Measurements from ENCODE around the gene SPACA5B.
"Not testable (repeated sequence)": the region's sequence is repeated elsewhere in the genome, so short reads cannot be mapped to it uniquely, and the experiment has no call there.

Gene SPACA5B

DNA sequence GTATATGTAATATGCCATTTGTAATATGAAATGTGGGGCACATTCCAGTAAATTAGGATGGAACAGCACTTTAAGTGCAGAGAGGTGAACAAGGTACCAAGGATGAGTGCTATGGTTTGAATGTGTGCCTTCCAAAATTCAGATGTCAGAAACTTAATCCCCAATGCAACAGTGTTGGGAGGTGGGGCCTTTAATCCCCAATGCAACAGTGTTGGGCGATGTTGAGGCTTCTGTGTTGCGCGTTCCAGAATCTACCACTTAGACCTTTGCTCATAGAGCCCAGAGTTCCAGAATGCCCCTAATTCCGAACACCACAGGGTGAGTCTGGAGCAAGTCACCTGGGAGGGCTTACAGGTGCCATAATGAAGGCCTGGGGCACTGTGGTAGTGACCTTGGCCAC lies at the start of gene SPACA5B:
TSS of gene SPACA5B (plus strand) at position 301 of the 400 bp plus-strand sequence. CDS start at position 363, 62 bp downstream.
- DNase-seq (ENCODE audit: low spot score): not testable (repeated sequence)

DNA sequence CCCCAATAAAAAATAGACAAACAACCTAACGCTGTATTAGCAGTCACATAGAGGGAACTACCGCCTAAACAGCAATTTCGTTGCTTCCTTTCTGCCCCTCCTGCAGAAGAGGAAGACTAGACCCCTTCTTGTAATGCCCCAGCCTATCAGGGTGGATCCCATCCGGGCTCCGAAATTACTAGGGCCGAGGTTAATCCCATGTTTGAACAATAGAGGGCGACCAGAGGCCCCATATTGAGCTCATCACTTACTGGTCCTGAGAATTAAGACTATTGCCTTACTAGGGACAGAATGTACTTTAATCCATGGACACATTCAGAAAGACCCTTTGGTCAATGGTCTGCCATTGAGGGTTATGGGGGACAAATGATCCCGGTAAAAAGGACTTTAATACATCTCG lies 47.2 kb upstream of the SPACA5B start:
- DNase-seq (ENCODE audit: low spot score): peak; percentile 31

- no peak for DNase-seq (ENCODE audit: low spot score)
Measured at GRCh38 chrX:48083706-48084105, 46.7 kb upstream of the SPACA5B start.

DNA sequence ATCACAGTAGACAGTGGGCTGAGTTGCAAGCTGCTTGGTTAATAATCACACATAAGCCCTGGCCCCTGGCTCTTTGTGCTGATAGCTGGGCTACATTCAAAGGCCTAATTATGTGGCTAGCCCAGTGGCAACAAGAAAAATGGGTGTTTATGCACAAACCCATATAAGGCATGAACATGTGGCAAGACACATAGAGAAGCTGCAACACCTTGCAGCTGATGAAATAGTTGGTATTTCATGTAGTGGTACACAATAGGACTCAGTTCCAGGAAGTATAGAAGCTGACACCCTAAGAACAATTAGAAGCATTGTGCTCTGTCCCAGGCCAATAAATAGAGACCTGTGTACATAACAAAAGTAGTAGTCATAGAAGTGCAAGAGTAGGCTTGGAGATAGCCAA lies 44.3 kb upstream of the SPACA5B start:
- no peak for DNase-seq (ENCODE audit: low spot score)

DNA sequence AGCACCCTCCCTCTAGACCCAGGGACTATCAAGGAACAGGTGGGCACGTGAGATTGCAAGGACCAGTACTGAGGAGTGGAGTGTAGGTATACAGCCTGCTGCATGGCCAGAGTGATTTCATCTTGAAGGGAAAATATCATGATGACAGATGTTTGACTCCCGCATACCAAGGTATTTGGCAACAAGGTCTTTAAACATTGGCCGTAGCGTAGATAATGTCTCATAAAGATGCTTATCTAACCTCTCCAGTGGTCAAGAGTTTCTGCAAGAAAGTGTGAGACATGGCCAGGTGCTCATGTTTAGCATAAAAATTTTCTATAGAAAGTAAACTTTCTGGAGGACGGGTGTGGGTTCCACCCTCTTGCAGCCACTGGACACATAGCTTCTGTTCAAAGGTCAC lies 40.3 kb upstream of the SPACA5B start:
- no peak for DNase-seq (ENCODE audit: low spot score)

- DNase-seq (ENCODE audit: low spot score): not testable (repeated sequence)
Measured at GRCh38 chrX:48092558-48092957, 37.9 kb upstream of the SPACA5B start.

DNA sequence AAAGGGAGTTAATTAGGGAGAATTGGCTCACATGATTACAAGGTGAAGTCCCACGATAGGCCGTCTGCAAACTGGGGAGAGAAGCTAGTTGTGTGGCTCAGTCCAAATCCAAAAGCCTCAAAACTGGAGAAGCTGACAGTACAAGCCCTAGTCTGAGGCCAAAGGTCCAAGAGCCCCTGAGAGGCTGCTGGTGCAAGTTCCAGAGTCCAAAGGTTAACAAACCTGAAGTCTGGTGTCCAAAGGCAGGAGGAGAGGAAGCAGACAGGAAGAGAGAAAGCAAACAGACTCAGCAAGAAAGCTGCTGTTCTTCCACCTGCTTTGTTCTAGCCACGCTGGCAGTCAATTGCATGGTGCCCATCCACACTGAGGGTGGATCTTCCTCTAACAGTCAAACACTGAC lies 29.0 kb upstream of the SPACA5B start:
- no peak for DNase-seq (ENCODE audit: low spot score)

- no peak for DNase-seq (ENCODE audit: low spot score)
Measured at GRCh38 chrX:48102874-48103374, 27.5 kb upstream of the SPACA5B start.

DNA sequence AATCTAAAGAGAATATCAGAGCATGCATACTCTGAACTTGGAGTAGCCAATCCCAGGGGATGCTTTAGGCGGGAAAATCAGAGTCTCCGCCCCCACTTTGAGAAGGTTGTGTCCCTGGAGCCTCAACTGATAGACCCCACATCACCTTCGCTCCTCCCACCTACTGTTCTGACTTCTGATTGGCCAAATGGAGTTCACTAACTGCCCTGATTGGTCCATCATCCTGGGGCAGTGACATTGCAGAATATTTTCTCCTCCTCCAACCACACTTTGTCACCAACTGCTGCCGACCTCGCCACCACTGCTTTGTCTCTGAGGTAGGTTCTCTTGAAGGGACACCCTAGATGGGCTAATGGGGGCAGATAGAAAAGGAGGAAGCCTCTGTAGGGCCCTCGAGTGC lies 22.7 kb upstream of the SPACA5B start:
- DNase-seq (ENCODE audit: low spot score): no peak

DNA sequence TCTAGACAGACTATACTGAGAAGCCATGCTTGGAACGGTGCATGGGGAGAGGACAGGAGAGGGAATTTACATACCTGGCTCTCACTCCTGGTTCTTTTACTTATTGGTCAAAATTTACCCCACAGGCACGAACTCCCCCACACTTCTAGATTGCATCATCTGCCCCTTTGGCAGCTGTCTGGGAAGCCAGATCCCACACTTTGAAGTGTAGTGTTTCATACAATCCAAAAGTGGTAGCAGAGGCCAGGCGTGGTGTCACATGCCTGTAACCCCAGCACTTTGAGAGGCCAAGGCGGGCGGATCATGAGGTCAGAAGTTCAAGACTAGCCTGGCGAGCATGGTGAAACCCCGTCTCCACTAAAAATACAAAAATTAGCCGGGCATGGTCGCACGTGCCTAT lies 5.1 kb upstream of the SPACA5B start:
- DNase-seq (ENCODE audit: low spot score): not testable (repeated sequence)

DNA sequence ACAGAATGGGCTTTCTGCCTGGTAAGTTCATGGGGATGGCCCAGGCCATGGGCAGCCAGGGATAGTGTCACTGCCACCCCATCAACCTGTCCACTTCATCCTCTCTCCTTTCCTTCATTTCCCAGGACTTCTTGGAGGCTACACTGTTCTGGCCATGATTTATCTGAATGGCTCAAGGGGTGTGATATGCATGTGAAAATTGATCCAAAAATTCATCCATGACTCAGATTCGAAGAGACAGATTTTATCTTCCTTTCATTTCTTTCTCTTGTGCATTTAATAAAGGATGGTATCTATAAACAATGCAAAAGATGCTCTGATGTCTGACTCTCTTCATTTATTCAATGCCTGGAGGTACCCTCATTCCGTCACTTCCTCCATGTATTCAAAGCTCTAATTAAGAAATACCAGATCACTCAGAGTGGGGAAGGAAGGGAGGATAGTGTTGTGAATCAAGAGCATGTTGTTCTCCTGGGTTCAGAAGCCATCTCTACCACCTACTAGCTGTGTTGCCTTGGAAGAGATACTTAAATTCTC lies 1.9 kb downstream of the SPACA5B start:
- DNase-seq (ENCODE audit: low spot score): not testable (repeated sequence)

GRCh38 chrX:48139076-48139475 lies 8.7 kb downstream of the SPACA5B start:
- DNase-seq (ENCODE audit: low spot score): not testable (repeated sequence)

DNA sequence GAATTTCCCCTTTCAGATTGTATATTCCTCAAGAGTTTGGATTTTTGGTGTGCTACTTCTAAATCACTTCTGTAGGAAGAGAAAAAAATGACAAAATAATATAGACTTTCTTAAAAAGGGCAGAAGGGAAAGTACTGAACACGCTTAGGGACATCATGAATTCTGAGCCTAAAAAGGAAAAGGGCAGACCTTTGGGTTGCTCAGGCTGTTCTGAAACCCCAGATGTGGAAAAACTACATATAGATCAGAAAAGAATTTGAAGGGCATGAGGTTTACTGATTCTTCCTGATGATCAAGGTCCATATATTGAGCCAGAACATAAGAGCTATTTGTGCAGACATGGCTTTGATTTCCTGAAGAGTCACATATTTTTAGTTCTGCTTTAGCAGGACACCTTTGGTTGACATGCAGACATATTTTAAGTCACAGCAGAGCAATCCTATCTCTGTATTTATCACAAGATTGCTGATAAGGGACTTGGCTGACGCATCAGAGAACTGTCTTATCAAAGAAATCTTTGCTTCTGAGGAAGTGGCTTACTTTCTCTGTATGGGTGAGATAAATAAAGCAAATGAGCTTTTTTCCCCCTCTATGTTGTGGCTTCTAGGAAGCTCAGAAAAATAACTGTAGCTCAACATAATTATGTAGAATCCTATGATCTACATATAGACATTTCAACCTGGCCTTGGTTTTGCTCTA lies 11.5 kb downstream of the SPACA5B start:
- not testable (repeated sequence) for DNase-seq (ENCODE audit: low spot score)

DNA sequence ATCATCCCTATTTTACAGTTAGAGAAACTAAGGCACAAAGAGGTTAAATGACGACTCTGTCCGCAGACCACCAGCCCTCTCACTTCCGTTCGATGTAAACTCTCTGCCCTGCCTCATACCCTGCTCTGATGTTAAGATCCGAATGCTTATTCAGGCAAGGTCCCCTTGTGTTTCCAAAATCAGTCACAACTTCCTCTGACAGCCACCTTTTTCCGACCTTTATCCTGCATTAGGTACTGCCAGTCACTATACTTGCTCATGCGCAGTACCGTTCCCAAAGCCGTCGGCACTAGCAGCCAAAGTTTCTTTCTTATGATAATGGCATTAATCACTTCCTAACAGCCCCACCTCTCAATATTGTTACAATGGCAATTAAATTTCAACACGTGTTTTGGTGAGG lies 12.3 kb downstream of the SPACA5B start:
- not testable (repeated sequence) for DNase-seq (ENCODE audit: low spot score)

GRCh38 chrX:48153769-48154168 lies 23.3 kb downstream of the SPACA5B start:
- no peak for DNase-seq (ENCODE audit: low spot score)

- DNase-seq (ENCODE audit: low spot score): no peak
Measured at GRCh38 chrX:48154796-48155195, 24.4 kb downstream of the SPACA5B start.

- no peak for DNase-seq (ENCODE audit: low spot score)
Measured at GRCh38 chrX:48156014-48156413, 25.6 kb downstream of the SPACA5B start.

DNA sequence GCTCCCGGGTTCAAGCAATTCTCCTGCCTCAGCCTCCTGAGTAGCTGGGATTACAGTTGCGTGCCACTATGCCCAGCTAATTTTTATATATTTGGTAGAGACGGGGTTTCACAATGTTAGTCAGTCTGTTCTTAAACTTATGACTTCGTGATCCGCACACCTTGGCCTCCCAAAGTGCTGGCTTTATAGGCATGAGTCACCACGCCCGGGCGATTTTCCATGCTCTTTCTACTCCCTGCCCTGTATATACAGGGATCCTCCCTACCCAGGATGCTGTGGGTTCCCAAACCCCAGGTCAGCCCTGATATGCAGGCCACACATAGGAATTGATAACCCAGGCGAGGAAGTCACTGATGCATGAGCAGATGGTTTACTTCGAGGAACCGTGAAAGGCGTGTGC lies 34.8 kb downstream of the SPACA5B start:
- no peak for DNase-seq (ENCODE audit: low spot score)

DNA sequence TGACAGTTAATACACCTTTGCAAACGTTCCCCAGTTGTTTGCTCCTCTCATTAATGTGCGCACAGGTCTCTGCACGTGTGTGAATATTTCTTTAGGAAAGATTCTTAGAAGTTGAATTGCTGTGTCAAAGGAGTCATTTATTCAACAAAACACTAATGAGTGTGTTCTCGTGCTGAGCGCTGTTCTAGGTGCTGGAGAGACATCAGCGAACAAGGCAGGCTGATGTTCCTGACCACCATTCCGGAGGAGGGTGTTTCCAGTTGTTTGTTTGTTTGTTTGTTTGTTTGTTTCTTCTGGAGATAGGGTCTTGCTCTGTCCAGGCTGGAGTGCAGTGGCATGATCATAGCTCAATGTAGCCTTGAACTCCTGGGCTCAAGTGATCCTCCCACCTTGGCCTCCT lies 35.9 kb downstream of the SPACA5B start:
- DNase-seq (ENCODE audit: low spot score): not testable (repeated sequence)

- DNase-seq (ENCODE audit: low spot score): no peak
Measured at GRCh38 chrX:48179691-48180090, 49.3 kb downstream of the SPACA5B start.

DNA sequence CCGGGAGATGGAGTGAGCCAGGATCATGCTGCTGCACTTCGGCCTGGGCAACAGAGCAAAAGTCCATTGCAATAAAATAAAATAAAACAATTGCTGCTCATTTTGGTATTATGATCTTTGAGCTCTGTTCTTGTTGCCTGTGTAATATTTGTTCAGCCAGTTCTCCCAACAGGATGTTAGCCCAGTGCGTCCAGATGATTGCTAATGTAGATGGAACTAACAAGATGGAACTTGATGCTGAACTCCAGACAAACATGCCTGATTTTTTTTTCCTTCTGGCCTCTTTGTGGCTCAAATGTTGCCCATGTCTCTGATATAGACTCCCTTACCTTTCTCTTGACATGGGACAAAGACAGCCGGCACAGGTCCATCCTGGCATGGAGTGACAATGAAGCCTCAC lies 50.4 kb downstream of the SPACA5B start:
- DNase-seq (ENCODE audit: low spot score): no peak

DNA sequence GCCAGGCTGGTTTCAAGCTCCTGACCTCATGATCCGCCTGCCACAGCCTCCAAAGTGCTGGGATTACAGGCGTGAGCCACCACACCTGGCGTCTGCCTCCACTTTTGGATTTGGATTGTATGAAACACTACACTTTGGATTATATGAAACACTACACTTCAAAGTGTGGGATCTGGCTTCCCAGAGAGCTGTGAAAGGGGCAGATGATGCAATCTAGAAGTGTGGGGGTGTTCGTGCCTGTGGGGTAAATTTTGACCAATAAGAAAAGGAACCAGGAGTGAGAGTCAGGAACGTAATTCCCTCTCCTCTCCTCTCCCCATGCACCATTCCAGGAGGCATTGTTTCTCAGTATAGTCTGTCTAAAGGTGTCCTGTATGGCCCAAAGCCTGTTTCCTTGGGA lies 51.5 kb downstream of the SPACA5B start:
- DNase-seq (ENCODE audit: low spot score): not testable (repeated sequence)

Measured in CD4-positive, alpha-beta T cell treated with Interleukin-6 at 100 ng/mL for 8 hours (primary cell).